Coronary artery (tissue), 2 donors: ENCODE measurements around the gene CFAP45.

Source experiments
- DNase-seq: peaks from one replicate; pipeline ENCODE4 v3.0.0-alpha.2; 2017; ENCODE audit warnings: low spot score
- H3K27ac ChIP-seq, 2 donors: fragments of 200-600 bp; sonication (generic); one replicate each; pipeline ENCODE4 v1.5.1; 2016 to 2019
- H3K4me3 ChIP-seq: fragments of 200-600 bp; sonication (generic); 2 replicates; pipeline ENCODE4 v1.5.1; 2016; ENCODE audit warnings: mild to moderate bottlenecking, moderate library complexity
- TF ChIP-seq, protein P1 (sequence below): fragments of 200-600 bp; sonication (generic); IDR thresholded peaks from one replicate; pipeline ENCODE4 v1.5.1; 2019; ENCODE audit warnings: antibody characterized with exemption

Gene CFAP45

DNA sequence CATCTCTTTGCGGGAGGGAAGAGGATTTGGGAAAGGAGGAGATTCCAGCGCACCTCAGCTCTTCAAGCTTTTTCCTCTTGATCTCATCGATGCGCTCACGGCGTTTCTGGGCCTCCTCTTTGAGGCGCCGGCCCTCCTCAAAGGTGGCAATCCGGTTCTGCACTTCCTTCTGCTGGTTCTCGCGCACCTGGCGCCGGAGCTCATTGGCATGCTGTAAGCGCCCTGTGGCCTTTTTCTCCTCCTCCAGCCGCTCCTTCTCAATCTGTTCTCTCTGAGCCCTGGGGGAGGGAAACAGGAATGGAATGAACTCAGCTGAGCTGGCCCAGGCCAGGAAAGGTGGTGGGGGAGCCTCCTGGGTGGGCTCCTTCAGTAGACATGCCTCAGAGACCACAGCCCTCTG, 27.1 kb downstream of the CFAP45 start:
- Histone ChIP-seq H3K4me3 (no peak overlapping the region), H3K27ac (no peak overlapping the region)
- TF ChIP-seq, protein P1, sequence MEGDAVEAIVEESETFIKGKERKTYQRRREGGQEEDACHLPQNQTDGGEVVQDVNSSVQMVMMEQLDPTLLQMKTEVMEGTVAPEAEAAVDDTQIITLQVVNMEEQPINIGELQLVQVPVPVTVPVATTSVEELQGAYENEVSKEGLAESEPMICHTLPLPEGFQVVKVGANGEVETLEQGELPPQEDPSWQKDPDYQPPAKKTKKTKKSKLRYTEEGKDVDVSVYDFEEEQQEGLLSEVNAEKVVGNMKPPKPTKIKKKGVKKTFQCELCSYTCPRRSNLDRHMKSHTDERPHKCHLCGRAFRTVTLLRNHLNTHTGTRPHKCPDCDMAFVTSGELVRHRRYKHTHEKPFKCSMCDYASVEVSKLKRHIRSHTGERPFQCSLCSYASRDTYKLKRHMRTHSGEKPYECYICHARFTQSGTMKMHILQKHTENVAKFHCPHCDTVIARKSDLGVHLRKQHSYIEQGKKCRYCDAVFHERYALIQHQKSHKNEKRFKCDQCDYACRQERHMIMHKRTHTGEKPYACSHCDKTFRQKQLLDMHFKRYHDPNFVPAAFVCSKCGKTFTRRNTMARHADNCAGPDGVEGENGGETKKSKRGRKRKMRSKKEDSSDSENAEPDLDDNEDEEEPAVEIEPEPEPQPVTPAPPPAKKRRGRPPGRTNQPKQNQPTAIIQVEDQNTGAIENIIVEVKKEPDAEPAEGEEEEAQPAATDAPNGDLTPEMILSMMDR, result no peak
- no peak for DNase-seq

DNA sequence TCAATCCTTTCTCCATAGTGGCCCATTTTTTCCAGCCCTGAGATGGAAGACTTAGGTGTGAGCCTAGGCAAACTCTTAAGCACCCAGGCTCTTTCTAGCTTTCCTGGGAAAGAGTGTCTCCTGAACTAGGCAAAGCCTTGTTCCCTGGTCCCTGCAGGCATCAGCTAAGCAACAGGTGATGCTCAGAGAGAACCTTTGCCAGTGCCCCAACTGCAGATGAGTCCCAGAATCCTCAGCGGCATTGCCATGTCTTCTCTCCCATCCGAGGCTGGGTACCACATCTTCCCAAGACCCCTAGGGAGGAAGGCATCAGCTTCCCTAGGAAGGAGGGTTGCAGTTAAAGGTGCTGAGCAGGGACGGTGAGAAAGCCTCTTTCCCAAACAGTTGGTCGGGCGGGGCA, 29.3 kb downstream of the CFAP45 start:
- no peak overlapping the region for H3K27ac ChIP-seq
- no peak overlapping the region for H3K4me3 ChIP-seq
- no peak for DNase-seq
- TF ChIP-seq, protein P1, result no peak

DNA sequence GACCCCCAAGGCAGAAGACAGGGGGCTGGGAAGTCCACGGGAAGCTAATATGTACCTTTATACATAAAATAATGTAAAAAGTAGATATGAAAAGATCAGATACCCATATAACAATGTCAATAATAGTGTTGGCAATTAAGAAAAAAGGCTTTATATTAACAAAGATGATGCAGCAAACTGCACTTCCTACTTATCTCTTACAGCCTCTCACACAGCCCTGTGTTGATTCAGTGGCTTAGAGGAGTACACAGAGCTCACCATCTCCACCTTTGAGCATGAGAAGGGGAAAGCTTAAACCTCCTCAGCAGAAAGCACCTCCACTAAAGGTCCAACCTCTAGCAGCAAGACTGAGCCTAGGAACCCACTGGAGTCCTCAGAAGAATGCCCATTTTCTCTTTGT, 30.4 kb downstream of the CFAP45 start:
- no peak for DNase-seq
- Histone ChIP-seq H3K4me3 (no peak overlapping the region), H3K27ac (no peak overlapping the region)
- TF ChIP-seq, protein P1, result no peak

DNA sequence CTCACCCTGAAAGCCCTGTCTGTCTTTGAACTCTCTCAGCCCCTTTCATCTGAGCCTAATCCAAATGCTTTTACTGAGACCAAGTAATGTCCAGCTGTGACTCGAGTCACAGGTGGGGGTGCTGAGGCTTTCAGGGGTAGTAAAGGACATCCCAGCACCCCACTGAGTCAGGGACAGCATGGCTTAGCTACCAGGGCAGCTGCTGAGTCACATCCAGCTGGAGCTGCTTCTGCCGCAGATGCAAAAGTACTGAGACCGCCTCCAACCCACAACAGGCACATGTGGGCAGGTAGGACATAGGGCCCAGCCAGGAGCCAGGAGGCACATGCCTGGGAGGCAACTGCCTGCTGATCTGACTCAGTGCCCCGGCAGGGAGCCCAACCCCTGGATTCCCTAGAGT, 30.8 kb downstream of the CFAP45 start:
- TF ChIP-seq, protein P1, result no peak
- Histone ChIP-seq H3K4me3 (no peak overlapping the region), H3K27ac (no peak overlapping the region)
- DNase-seq, result no peak

DNA sequence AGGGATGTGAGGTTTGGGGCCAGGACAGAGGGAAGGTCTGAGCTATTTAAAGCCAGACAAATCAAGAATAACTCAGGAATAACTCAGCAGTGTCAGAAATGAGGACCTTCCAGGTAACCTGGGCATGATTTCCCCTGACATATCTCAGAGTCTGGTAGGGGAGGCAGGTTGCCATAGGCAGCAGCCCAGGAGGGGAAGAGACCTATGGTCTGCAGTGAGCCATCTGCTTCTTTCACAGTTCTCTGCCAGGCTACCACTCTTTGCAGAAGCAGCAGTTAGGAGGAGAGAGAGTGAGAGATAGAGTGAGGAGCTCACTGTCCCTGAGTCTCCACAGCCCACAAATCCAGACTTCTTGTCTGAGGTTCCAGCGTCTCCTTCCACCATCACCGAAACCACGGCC, 31.2 kb downstream of the CFAP45 start:
- Histone ChIP-seq H3K27ac (no peak overlapping the region), H3K4me3 (no peak overlapping the region)
- TF ChIP-seq, protein P1, result no peak
- DNase-seq, result no peak

DNA sequence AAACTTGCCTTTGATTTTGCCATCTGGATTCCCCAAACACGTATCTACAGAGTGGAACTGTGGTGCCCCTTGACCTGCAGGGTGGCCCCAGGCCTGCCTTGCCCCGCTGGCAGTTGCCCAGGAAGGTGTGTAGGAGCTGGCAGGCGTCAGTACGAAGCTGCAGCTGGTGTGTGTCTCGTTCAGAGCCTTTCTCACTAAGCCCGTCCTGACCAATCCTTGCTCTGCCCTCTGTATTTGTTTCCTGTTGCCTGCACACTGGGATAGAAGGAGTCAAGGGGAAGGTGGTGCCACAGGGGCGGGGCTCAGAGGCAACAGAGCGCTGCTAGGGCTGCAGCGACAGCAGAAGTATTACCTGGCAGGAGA, 32.3 kb downstream of the CFAP45 start:
- TF ChIP-seq, protein P1, result no peak
- H3K27ac ChIP-seq, result no peak overlapping the region
- no peak for DNase-seq
- no peak overlapping the region for H3K4me3 ChIP-seq

DNA sequence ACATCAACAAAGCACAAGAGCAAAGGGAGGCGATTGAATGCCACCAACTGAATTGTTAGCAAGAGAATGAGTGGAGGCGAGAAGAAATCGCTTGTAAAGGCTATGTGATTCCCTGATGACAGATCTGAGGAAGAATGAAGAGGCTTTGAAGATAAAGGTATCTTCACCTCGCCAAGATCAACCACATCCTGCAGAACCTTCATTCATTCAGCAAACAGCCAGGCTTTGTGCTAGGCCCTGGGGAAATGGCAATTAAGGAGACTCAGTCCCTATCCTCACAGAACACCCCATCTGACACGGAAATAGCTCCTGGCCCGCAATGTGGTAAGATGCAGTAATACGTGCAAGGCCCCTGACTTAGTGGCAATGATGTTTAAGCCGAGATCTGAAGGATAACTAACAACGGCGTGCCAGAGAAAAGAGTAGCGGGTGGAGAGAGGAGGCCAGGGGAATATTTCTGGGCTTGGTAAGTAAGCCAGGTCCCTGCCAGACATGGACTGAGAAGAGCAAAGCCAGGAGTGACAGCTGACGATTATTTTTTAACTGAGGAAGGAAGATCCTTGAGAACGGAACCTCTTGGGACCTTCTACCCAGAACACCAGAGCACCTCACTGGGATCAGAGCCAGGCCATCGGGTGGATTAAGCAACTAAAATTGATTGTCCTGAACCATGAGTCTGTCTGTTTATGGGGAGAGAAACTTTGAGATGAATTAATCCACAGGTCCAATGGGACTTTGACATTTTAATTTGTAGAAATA, 32.9 kb downstream of the CFAP45 start:
- Histone ChIP-seq H3K4me3 (no peak overlapping the region), H3K27ac (no peak overlapping the region)
- no peak for DNase-seq
- TF ChIP-seq, protein P1, result no peak
